ENCODE measurements around the gene KPNB1. TPM values are rescaled to one million over a fixed set of nuclear protein-coding genes. Genes with fewer than 3 reads are reported as not detected.

The KPNB1 gene
- total RNA-seq, 2 experiments from 2014 or later: 409 to 427 TPM

GRCh38 chr17:47696717-47697642 is 47.3 kb downstream of the KPNB1 start:
- Mint-ChIP-seq H3K36me3 (ENCODE audit: low read depth) (no peaks in the 10 kb centered on the region), H3K27me3 (peaks cover 3% of the 10 kb centered on the region), H3K4me3 (no peak overlapping the region), H3K27ac (no peak overlapping the region), H3K9me3 (no peaks in the 10 kb centered on the region), H3K4me1 (peaks cover 47% of the 10 kb centered on the region)
- POLR2A ChIA-PET: no interaction called here
- no peak for DNase-seq
- CTCF ChIA-PET: interaction anchor here (0.6 to 1.8 kb wide), 5 partner anchors 10 to 101 kb away, joined by 3 to 5 read pairs (median 3); partner anchors contain the start of gene TBX21

- CTCF ChIA-PET: interaction anchor here (0.6 to 2.1 kb wide), 9 partner anchors 9 to 160 kb away, joined by 3 to 5 read pairs (median 3); partner anchors contain the start of gene TBX21
- Mint-ChIP-seq H3K36me3 (ENCODE audit: low read depth) (no peaks in the 10 kb centered on the region), H3K9me3 (no peaks in the 10 kb centered on the region), H3K27me3 (peaks cover 3% of the 10 kb centered on the region), H3K27ac (no peak overlapping the region), H3K4me3 (no peak overlapping the region), H3K4me1 (peaks cover 44% of the 10 kb centered on the region)
- DNase-seq: no peak
- POLR2A ChIA-PET: no interaction called here
Observed at GRCh38 chr17:47697906-47698711, 48.4 kb downstream of the KPNB1 start.

- ChIA-PET POLR2A (interaction anchor here (0.6 to 0.7 kb wide), 2 partner anchors 12 to 89 kb away, joined by 3 to 4 read pairs; no protein-coding TSS in a partner anchor), CTCF (interaction anchor here (0.7 to 2.1 kb wide), 22 partner anchors 8 to 180 kb away, joined by 3 to 6 read pairs (median 4); no protein-coding TSS in a partner anchor)
- peaks cover 48% of the 10 kb centered on the region for H3K4me1 Mint-ChIP-seq
- no peak overlapping the region for H3K4me3 Mint-ChIP-seq
- DNase-seq: peak; percentile 84
- no peaks in the 10 kb centered on the region for H3K36me3 Mint-ChIP-seq (ENCODE audit: low read depth)
- H3K9me3 Mint-ChIP-seq: no peaks in the 10 kb centered on the region
- H3K27me3 Mint-ChIP-seq: peaks cover 3% of the 10 kb centered on the region
- peak overlapping the region; percentile 56 for H3K27ac Mint-ChIP-seq
Observed at GRCh38 chr17:47698749-47699535, 49.2 kb downstream of the KPNB1 start.

GRCh38 chr17:47699536-47699840 is 49.8 kb downstream of the KPNB1 start:
- CTCF ChIA-PET: interaction anchor here (0.7 to 2.1 kb wide), 23 partner anchors 8 to 180 kb away, joined by 3 to 6 read pairs (median 4); no protein-coding TSS in a partner anchor
- H3K27ac Mint-ChIP-seq: no peak overlapping the region

GRCh38 chr17:47700471-47701449 is 51.0 kb downstream of the KPNB1 start:
- ChIA-PET CTCF (interaction anchor here (0.9 to 1.7 kb wide), 11 partner anchors 12 to 45 kb away, joined by 3 to 7 read pairs (median 3); partner anchors contain the start of gene TBX21), POLR2A (interaction anchor here (0.6 kb wide), 1 partner anchor 36 kb away, joined by 6 read pairs; no protein-coding TSS in a partner anchor)
- Mint-ChIP-seq H3K27me3 (no peaks in the 10 kb centered on the region), H3K27ac (peak overlapping the region; percentile 86), H3K4me3 (peak overlapping the region; percentile 12), H3K4me1 (peaks cover 59% of the 10 kb centered on the region), H3K9me3 (no peaks in the 10 kb centered on the region), H3K36me3 (ENCODE audit: low read depth) (no peaks in the 10 kb centered on the region)
- DNase-seq: no peak

More at GRCh38 chr17:47699536-47699840, 49.8 kb downstream of the KPNB1 start:
- Mint-ChIP-seq H3K27me3 (peaks cover 3% of the 10 kb centered on the region), H3K9me3 (no peaks in the 10 kb centered on the region), H3K36me3 (ENCODE audit: low read depth) (no peaks in the 10 kb centered on the region), H3K4me3 (no peak overlapping the region), H3K4me1 (peaks cover 53% of the 10 kb centered on the region)
- POLR2A ChIA-PET: interaction anchor here (0.7 kb wide), 1 partner anchor 89 kb away, joined by 4 read pairs; no protein-coding TSS in a partner anchor
- DNase-seq: no peak

- no peaks in the 10 kb centered on the region for H3K36me3 Mint-ChIP-seq (ENCODE audit: low read depth)
- POLR2A ChIA-PET: interaction anchor here (0.6 kb wide), 1 partner anchor 35 kb away, joined by 6 read pairs; no protein-coding TSS in a partner anchor
- no peaks in the 10 kb centered on the region for H3K9me3 Mint-ChIP-seq
- H3K27me3 Mint-ChIP-seq: no peaks in the 10 kb centered on the region
- peaks cover 67% of the 10 kb centered on the region for H3K4me1 Mint-ChIP-seq
- peak overlapping the region; percentile 86 for H3K27ac Mint-ChIP-seq
- CTCF ChIA-PET: interaction anchor here (0.9 to 1.6 kb wide), 5 partner anchors 13 to 34 kb away, joined by 3 to 6 read pairs (median 3); no protein-coding TSS in a partner anchor
- H3K4me3 Mint-ChIP-seq: no peak overlapping the region
- no peak for DNase-seq
Observed at GRCh38 chr17:47701608-47702007, 51.9 kb downstream of the KPNB1 start.

- DNase-seq: no peak
- no peaks in the 10 kb centered on the region for H3K36me3 Mint-ChIP-seq (ENCODE audit: low read depth)
- H3K9me3 Mint-ChIP-seq: no peaks in the 10 kb centered on the region
Observed at GRCh38 chr17:47702391-47702995, 52.8 kb downstream of the KPNB1 start.

GRCh38 chr17:47703191-47703591 is 53.5 kb downstream of the KPNB1 start:
- Mint-ChIP-seq H3K27ac (peak overlapping the region; percentile 85), H3K36me3 (ENCODE audit: low read depth) (no peaks in the 10 kb centered on the region), H3K4me3 (peak overlapping the region; percentile 54), H3K4me1 (peaks cover 80% of the 10 kb centered on the region), H3K9me3 (no peaks in the 10 kb centered on the region), H3K27me3 (no peaks in the 10 kb centered on the region)
- POLR2A ChIA-PET: no interaction called here
- CTCF ChIA-PET: no interaction called here
- peak; percentile 52 for DNase-seq

More at GRCh38 chr17:47702391-47702995, 52.8 kb downstream of the KPNB1 start:
- ChIA-PET POLR2A (no interaction called here), CTCF (interaction anchor here (0.7 to 1.6 kb wide), 3 partner anchors 25 to 79 kb away, joined by 3 to 6 read pairs (median 3); no protein-coding TSS in a partner anchor)
- peaks cover 76% of the 10 kb centered on the region for H3K4me1 Mint-ChIP-seq
- no peaks in the 10 kb centered on the region for H3K27me3 Mint-ChIP-seq
- H3K27ac Mint-ChIP-seq: peak overlapping the region; percentile 86
- no peak overlapping the region for H3K4me3 Mint-ChIP-seq

- no peaks in the 10 kb centered on the region for H3K9me3 Mint-ChIP-seq
- ChIA-PET CTCF (interaction anchor here (1.6 kb wide), 2 partner anchors 15 to 29 kb away, joined by 6 to 10 read pairs; partner anchors contain the start of gene TBX21), POLR2A (no interaction called here)
- peak overlapping the region; percentile 85 for H3K27ac Mint-ChIP-seq
- no peak for DNase-seq
- H3K4me1 Mint-ChIP-seq: peaks cover 79% of the 10 kb centered on the region
- peak overlapping the region; percentile 54 for H3K4me3 Mint-ChIP-seq
- H3K27me3 Mint-ChIP-seq: no peaks in the 10 kb centered on the region
- no peaks in the 10 kb centered on the region for H3K36me3 Mint-ChIP-seq (ENCODE audit: low read depth)
Observed at GRCh38 chr17:47703671-47704070, 54.0 kb downstream of the KPNB1 start.

- no peak for DNase-seq
Observed at GRCh38 chr17:47704116-47704515, 54.4 kb downstream of the KPNB1 start.

More at GRCh38 chr17:47704116-47704515, 54.4 kb downstream of the KPNB1 start:
- ChIA-PET POLR2A (interaction anchor here (0.6 kb wide), 1 partner anchor 20 kb away, joined by 4 read pairs; no protein-coding TSS in a partner anchor), CTCF (interaction anchor here (0.9 to 1.6 kb wide), 5 partner anchors 9 to 137 kb away, joined by 3 to 10 read pairs (median 3); partner anchors contain the start of genes SCRN2 and TBX21)
- Mint-ChIP-seq H3K9me3 (no peaks in the 10 kb centered on the region), H3K36me3 (ENCODE audit: low read depth) (no peaks in the 10 kb centered on the region), H3K27me3 (no peaks in the 10 kb centered on the region), H3K4me1 (peaks cover 74% of the 10 kb centered on the region), H3K27ac (peak overlapping the region; percentile 85), H3K4me3 (peak overlapping the region; percentile 10)

Measured in activated CD4-positive, alpha-beta T cell treated with anti-CD3 and anti-CD28 coated beads, Interleukin-2, amount 10 ng/mL, durations not matched to agents 7 days and 5 days (primary cell).